ENCODE measurements around the gene TIMM29. TPM values are rescaled to one million over a fixed set of nuclear protein-coding genes. Genes with fewer than 3 reads are reported as not detected.

TIMM29 gene
- total RNA-seq, 2 experiments from 2014 or later: 27.3 to 28.3 TPM

GRCh38 chr19:10915130-10916091 is 13.2 kb upstream of the TIMM29 start:
- Histone ChIP-seq H3K9me2 (ENCODE audit: insufficient read depth, low read length) (no peaks in the 10 kb centered on the region), H4K20me1 (ENCODE audit: insufficient read depth, low read length) (no peaks in the 10 kb centered on the region), H3K4me1 (ENCODE audit: insufficient read depth, low read length, poor library complexity, severe bottlenecking) (peaks cover 3% of the 10 kb centered on the region), H3K4me2 (ENCODE audit: low read length) (no peak overlapping the region), H2AFZ (ENCODE audit: low read length) (no peak overlapping the region), H3K4me3 (ENCODE audit: low read depth, low read length, poor library complexity, severe bottlenecking) (no peak overlapping the region), H3K27ac (ENCODE audit: low read depth, low read length, poor library complexity, severe bottlenecking) (no peak overlapping the region), H3K79me2 (ENCODE audit: insufficient read depth, low read depth, low read length) (no peaks in the 10 kb centered on the region), H3K9me3 (ENCODE audit: low read length) (no peaks in the 10 kb centered on the region), H3K36me3 (ENCODE audit: insufficient read depth, low read length) (peaks cover 79% of the 10 kb centered on the region)
- TF ChIP-seq EZH2phosphoT487 (IDR thresholded peaks at IDR 0.05; ENCODE audit: borderline replicate concordance, low read depth, low read length) (no peak), CTCF (conservative IDR thresholded peaks at IDR 0.05; ENCODE audit: low read length) (no peak)
- ChIA-PET CTCF (ENCODE audit: unreplicated experiment) (no interaction called here), POLR2A (interaction anchor here (0.6 kb wide), 1 partner anchor 235 kb away, joined by 3 read pairs; no protein-coding TSS in a partner anchor)
- intact Hi-C loops (cut with micrococcal nuclease; ENCODE audit: unreplicated experiment): no loop called here
- BruUV-seq (replicated peaks): no TSS peak
- no peak for DNase-seq (ENCODE audit: low spot score)

- TF ChIP-seq EZH2phosphoT487 (IDR thresholded peaks at IDR 0.05; ENCODE audit: borderline replicate concordance, low read depth, low read length): no peak
- no peak for TF ChIP-seq CTCF (conservative IDR thresholded peaks at IDR 0.05; ENCODE audit: low read length)
- CTCF ChIA-PET (ENCODE audit: unreplicated experiment): no interaction called here
- H3K4me2 ChIP-seq (ENCODE audit: low read length): no peak overlapping the region
These were observed 12.0 kb upstream of the TIMM29 start for GRCh38 chr19:10916602-10917001.

GRCh38 chr19:10918359-10918758 is 10.3 kb upstream of the TIMM29 start:
- Histone ChIP-seq H3K27ac (ENCODE audit: low read depth, low read length, poor library complexity, severe bottlenecking) (no peak overlapping the region), H3K9me3 (ENCODE audit: low read length) (no peaks in the 10 kb centered on the region), H4K20me1 (ENCODE audit: insufficient read depth, low read length) (no peaks in the 10 kb centered on the region), H3K4me3 (ENCODE audit: low read depth, low read length, poor library complexity, severe bottlenecking) (no peak overlapping the region), H3K36me3 (ENCODE audit: insufficient read depth, low read length) (peaks cover 80% of the 10 kb centered on the region), H3K9me2 (ENCODE audit: insufficient read depth, low read length) (no peaks in the 10 kb centered on the region), H3K79me2 (ENCODE audit: insufficient read depth, low read depth, low read length) (no peaks in the 10 kb centered on the region), H3K4me2 (ENCODE audit: low read length) (no peak overlapping the region), H3K4me1 (ENCODE audit: insufficient read depth, low read length, poor library complexity, severe bottlenecking) (peaks cover 3% of the 10 kb centered on the region), H2AFZ (ENCODE audit: low read length) (no peak overlapping the region)
- no peak for DNase-seq (ENCODE audit: low spot score)
- CTCF ChIA-PET (ENCODE audit: unreplicated experiment): no interaction called here
- no TSS peak for BruUV-seq (replicated peaks)
- TF ChIP-seq CTCF (conservative IDR thresholded peaks at IDR 0.05; ENCODE audit: low read length) (no peak), EZH2phosphoT487 (IDR thresholded peaks at IDR 0.05; ENCODE audit: borderline replicate concordance, low read depth, low read length) (no peak)
- intact Hi-C loops (cut with micrococcal nuclease; ENCODE audit: unreplicated experiment): no loop called here
- POLR2A ChIA-PET: no interaction called here

More at GRCh38 chr19:10916602-10917001, 12.0 kb upstream of the TIMM29 start:
- Histone ChIP-seq H3K4me3 (ENCODE audit: low read depth, low read length, poor library complexity, severe bottlenecking) (no peak overlapping the region), H2AFZ (ENCODE audit: low read length) (no peak overlapping the region), H3K79me2 (ENCODE audit: insufficient read depth, low read depth, low read length) (no peaks in the 10 kb centered on the region), H3K27ac (ENCODE audit: low read depth, low read length, poor library complexity, severe bottlenecking) (no peak overlapping the region), H3K36me3 (ENCODE audit: insufficient read depth, low read length) (peaks cover 82% of the 10 kb centered on the region), H3K4me1 (ENCODE audit: insufficient read depth, low read length, poor library complexity, severe bottlenecking) (peaks cover 3% of the 10 kb centered on the region), H4K20me1 (ENCODE audit: insufficient read depth, low read length) (no peaks in the 10 kb centered on the region), H3K9me2 (ENCODE audit: insufficient read depth, low read length) (no peaks in the 10 kb centered on the region), H3K9me3 (ENCODE audit: low read length) (no peaks in the 10 kb centered on the region)
- BruUV-seq (replicated peaks): no TSS peak
- intact Hi-C loops (cut with micrococcal nuclease; ENCODE audit: unreplicated experiment): no loop called here
- POLR2A ChIA-PET: no interaction called here
- DNase-seq (ENCODE audit: low spot score): no peak
